Measurements from ENCODE around the gene FOXN1.
A peak's percentile ranks its signal among the peaks of the same experiment; 100 is the strongest.

GRCh38 chr17:28500712-28501379 is 5.3 kb upstream of the FOXN1 start:
- 0 out of 2 replicates have a peak, but pooled peaks have one; percentile 50 for TF ChIP-seq POLR2AphosphoS5 (IDR thresholded peaks at IDR 0.05; ENCODE audit: low read depth, low read length)
- peak; percentile 59; the same call in 1 of the 2 replicates for TF ChIP-seq POLR2A (IDR thresholded peaks at IDR 0.05; ENCODE audit: low read depth, low read length)
- no peak for TF ChIP-seq TAF1 (IDR thresholded peaks at IDR 0.05; ENCODE audit: low read depth, low read length)
- peak; percentile 95 for TF ChIP-seq PAX5 (IDR thresholded peaks at IDR 0.05; ENCODE audit: insufficient read depth, low read length, severe bottlenecking)
- TF ChIP-seq SPI1 (IDR thresholded peaks at IDR 0.05; ENCODE audit: low read depth, low read length): no peak

All from GM12891 (cell line).